Endothelial cell of umbilical vein (primary cell): Measurements from ENCODE around the gene AKAP6. TPM values are rescaled to one million over a fixed set of nuclear protein-coding genes. Genes with fewer than 3 reads are reported as not detected.
A peak's percentile ranks its signal among the peaks of the same experiment; 100 is the strongest.

Experiments used
- BruUV-seq: library from RNA; stranded (reverse); fragments of 400-500 nt; replicated peaks from 2 replicates; lab custom pipeline; 2021; lab: Mats Ljungman, UMichigan
- CTCF ChIA-PET: fragments of 300-600, 350-600 bp; sonication (Branson Sonifier 250); formaldehyde crosslinking; loops from one replicate; lab custom pipeline; 2021; ENCODE audit warnings: antibody characterized with exemption, inconsistent platforms; lab: Charles Lee
- POLR2A ChIA-PET: fragments of 300-600, 350-600 bp; sonication (Branson Sonifier 250); formaldehyde crosslinking; loops from one replicate; lab custom pipeline; 2021; ENCODE audit warnings: antibody characterized with exemption, inconsistent platforms; lab: Charles Lee
- DNase-seq: peaks from one replicate; pipeline ENCODE4 v3.0.0-alpha.2; 2011; ENCODE audit warnings: low read depth, low spot score
- FAIRE-seq: peaks from 2 replicates; lab custom pipeline; 2011; peaks lifted over from hg19 to GRCh38; lab: Jason Lieb, UNC
- H2AFZ ChIP-seq: 2 replicates; pipeline ENCODE4 v1.6.0; 2012; ENCODE audit warnings: low read depth, low read length, control low read depth, inconsistent platforms
- H3K27ac ChIP-seq: 2 replicates; pipeline ENCODE4 v1.5.1; 2011; ENCODE audit warnings: low read depth, mild to moderate bottlenecking, control low read depth, low read length, moderate library complexity; ENCODE audit not compliant: insufficient read depth
- H3K27me3 ChIP-seq, 2 experiments: 2 replicates each; pipeline versions ENCODE4 v1.6.0 to v1.6.1; 2011; ENCODE audit warnings: low read length in 2 of 2, mixed read lengths in 1 of 2; ENCODE audit not compliant: control insufficient read depth in 2 of 2, insufficient read depth in 2 of 2
- H3K36me3 ChIP-seq, 2 experiments: 2 replicates in 1 of 2; 3 replicates in 1 of 2; pipeline ENCODE4 v1.5.1; 2011; ENCODE audit warnings: low read length in 2 of 2, mild to moderate bottlenecking in 1 of 2, moderate library complexity in 1 of 2; ENCODE audit not compliant: control insufficient read depth in 2 of 2, insufficient read depth in 2 of 2; ENCODE audit errors: extremely low read depth in 1 of 2
- H3K4me1 ChIP-seq: 3 replicates; pipeline ENCODE4 v1.5.1; 2011; ENCODE audit warnings: mild to moderate bottlenecking, low read length; ENCODE audit not compliant: control insufficient read depth, insufficient read depth; ENCODE audit errors: extremely low read depth
- H3K4me2 ChIP-seq: 2 replicates; pipeline ENCODE4 v1.6.1; 2011; ENCODE audit warnings: low read length, control low read depth, mixed read lengths; ENCODE audit not compliant: insufficient read depth
- H3K4me3 ChIP-seq, 3 experiments: fragments of 200-600 bp in 1 of 3; sonication (generic), shearing (Covaris generic) in 1 of 3; replicated peaks in 1 of 3; 2 replicates each; pipeline ENCODE4 v1.5.1; 2011 to 2016; ENCODE audit warnings: control low read depth in 3 of 3, low read length in 3 of 3, mild to moderate bottlenecking in 2 of 3, inconsistent platforms in 1 of 3, low read depth in 1 of 3, moderate library complexity in 1 of 3; ENCODE audit not compliant: insufficient read depth in 1 of 3
- H3K79me2 ChIP-seq: 2 replicates; pipeline ENCODE4 v1.6.0; 2012; ENCODE audit warnings: low read length, inconsistent platforms; ENCODE audit not compliant: control insufficient read depth, insufficient read depth
- H3K9ac ChIP-seq: replicated peaks from 2 replicates; pipeline ENCODE3; 2011; ENCODE audit warnings: low read length, control low read depth; ENCODE audit not compliant: insufficient read depth; ENCODE audit errors: extremely low read depth
- H3K9me1 ChIP-seq: replicated peaks from 3 replicates; pipeline ENCODE4 v1.6.0; 2011; ENCODE audit warnings: mild to moderate bottlenecking, low read length; ENCODE audit not compliant: control insufficient read depth, insufficient read depth; ENCODE audit errors: extremely low read depth
- H3K9me3 ChIP-seq: replicated peaks from 2 replicates; pipeline ENCODE4 v1.5.1; 2012; ENCODE audit warnings: low read length, inconsistent platforms; ENCODE audit not compliant: control insufficient read depth, insufficient read depth
- H4K20me1 ChIP-seq: replicated peaks from 2 replicates; pipeline ENCODE3; 2011; ENCODE audit warnings: mild to moderate bottlenecking, low read length; ENCODE audit not compliant: control insufficient read depth, insufficient read depth; ENCODE audit errors: extremely low read depth
- EZH2 ChIP-seq: IDR thresholded peaks from 2 replicates; pipeline ENCODE4 v1.6.1; 2012; ENCODE audit warnings: borderline replicate concordance, low read depth, mild to moderate bottlenecking, moderate library complexity, low read length, inconsistent platforms; ENCODE audit not compliant: severe bottlenecking
- FOS ChIP-seq: IDR thresholded peaks from 2 replicates; pipeline ENCODE4 v1.6.1; 2011; ENCODE audit warnings: mild to moderate bottlenecking, low read length, moderate library complexity, borderline replicate concordance; ENCODE audit not compliant: insufficient read depth
- GATA2 ChIP-seq: IDR thresholded peaks from 2 replicates; pipeline ENCODE4 v1.7.0; 2011; ENCODE audit warnings: low read depth, mild to moderate bottlenecking, moderate library complexity, mixed read lengths, low read length; ENCODE audit not compliant: insufficient read length, insufficient read depth
- JUN ChIP-seq: IDR thresholded peaks from 2 replicates; pipeline ENCODE4 v1.6.1; 2011; ENCODE audit warnings: borderline replicate concordance, low read depth; ENCODE audit not compliant: insufficient read length, insufficient read depth
- MYC ChIP-seq: IDR thresholded peaks from one replicate; pipeline ENCODE4 v1.6.1; 2011; ENCODE audit warnings: mild to moderate bottlenecking, low read depth, low read length
- POLR2A ChIP-seq: IDR thresholded peaks from 2 replicates; pipeline ENCODE4 v1.6.1; 2012; ENCODE audit warnings: low read depth, mild to moderate bottlenecking, control low read depth, low read length
- POLR2AphosphoS5 ChIP-seq: IDR thresholded peaks from 2 replicates; pipeline ENCODE4 v1.6.1; 2012; ENCODE audit warnings: low read depth, mild to moderate bottlenecking, control low read depth, low read length, moderate library complexity; ENCODE audit not compliant: insufficient read depth
- dilution Hi-C: fragments of 300-500 bp; cut with MboI; formaldehyde crosslinking; loops from one replicate; pipeline ENCODE4 v1.15.0; 2019; ENCODE audit warnings: low sequenced_read_pairs; ENCODE audit not compliant: extremely low pct_ligation_motif_present
- intact Hi-C: fragments of 100-400 bp; cut with micrococcal nuclease; formaldehyde crosslinking; loops from one replicate; pipeline ENCODE4 v1.10.0; 2022
- polyA plus RNA-seq, 4 experiments: library from polyadenylated mRNA; depleted of rRNA in 3 of 4; stranded (reverse) in 3 of 4; unstranded in 1 of 4; fragments of >200 nt; gene quantifications; 2 replicates each; pipeline versions ENCODE4 v1.2.1 to v1.2.3, GENCODE V29; 2011 to 2012; ENCODE audit warnings: missing spikeins in 1 of 4
- total RNA-seq: library from RNA; stranded (reverse); gene quantifications from 2 replicates; pipeline ENCODE4 v1.2.3, GENCODE V29; 2021
- TF ChIP-seq, protein P1 (sequence below): IDR thresholded peaks from 2 replicates; pipeline ENCODE4 v1.6.1; 2011; ENCODE audit not compliant: insufficient read depth, insufficient read length
- TF ChIP-seq, protein P2 (sequence below), 2 donors: IDR thresholded peaks; 1 replicate in 1 of 2; 2 replicates in 1 of 2; pipeline ENCODE4 v1.5.1; 2011; ENCODE audit warnings: low read length in 2 of 2, mild to moderate bottlenecking in 2 of 2, moderate library complexity in 2 of 2, control low read depth in 1 of 2, inconsistent platforms in 1 of 2, low read depth in 1 of 2; ENCODE audit not compliant: insufficient read depth in 1 of 2; ENCODE audit errors: extremely low read depth in 1 of 2

Gene AKAP6
- total and polyA plus RNA-seq, 2 donors (not counting 3 experiments of a cell fraction or from before 2014, with no cell fraction given), result 0.03 to 0.49 TPM

GRCh38 chr14:32414808-32415255 lies 85.7 kb downstream of the AKAP6 start:
- no peak for TF ChIP-seq MYC
- TF ChIP-seq, protein P1, sequence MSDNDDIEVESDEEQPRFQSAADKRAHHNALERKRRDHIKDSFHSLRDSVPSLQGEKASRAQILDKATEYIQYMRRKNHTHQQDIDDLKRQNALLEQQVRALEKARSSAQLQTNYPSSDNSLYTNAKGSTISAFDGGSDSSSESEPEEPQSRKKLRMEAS, result no peak
- TF ChIP-seq GATA2, result no peak
- TF ChIP-seq JUN, result peak; percentile 22
- TF ChIP-seq POLR2A, result no peak
- TF ChIP-seq POLR2AphosphoS5, result no peak
- TF ChIP-seq FOS, result peak; percentile 12
- no peak for TF ChIP-seq EZH2
- TF ChIP-seq, protein P2, sequence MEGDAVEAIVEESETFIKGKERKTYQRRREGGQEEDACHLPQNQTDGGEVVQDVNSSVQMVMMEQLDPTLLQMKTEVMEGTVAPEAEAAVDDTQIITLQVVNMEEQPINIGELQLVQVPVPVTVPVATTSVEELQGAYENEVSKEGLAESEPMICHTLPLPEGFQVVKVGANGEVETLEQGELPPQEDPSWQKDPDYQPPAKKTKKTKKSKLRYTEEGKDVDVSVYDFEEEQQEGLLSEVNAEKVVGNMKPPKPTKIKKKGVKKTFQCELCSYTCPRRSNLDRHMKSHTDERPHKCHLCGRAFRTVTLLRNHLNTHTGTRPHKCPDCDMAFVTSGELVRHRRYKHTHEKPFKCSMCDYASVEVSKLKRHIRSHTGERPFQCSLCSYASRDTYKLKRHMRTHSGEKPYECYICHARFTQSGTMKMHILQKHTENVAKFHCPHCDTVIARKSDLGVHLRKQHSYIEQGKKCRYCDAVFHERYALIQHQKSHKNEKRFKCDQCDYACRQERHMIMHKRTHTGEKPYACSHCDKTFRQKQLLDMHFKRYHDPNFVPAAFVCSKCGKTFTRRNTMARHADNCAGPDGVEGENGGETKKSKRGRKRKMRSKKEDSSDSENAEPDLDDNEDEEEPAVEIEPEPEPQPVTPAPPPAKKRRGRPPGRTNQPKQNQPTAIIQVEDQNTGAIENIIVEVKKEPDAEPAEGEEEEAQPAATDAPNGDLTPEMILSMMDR (IDR thresholded peaks at IDR 0.05; ENCODE audit: extremely low read depth in 1 of 2, insufficient read depth in 1 of 2, low read depth in 1 of 2, low read length in 2 of 2), result no peak
- FAIRE-seq, result no peak
- ChIA-PET CTCF (interaction anchor here (1.0 to 2.0 kb wide), 4 partner anchors 47 to 904 kb away, joined by 3 to 9 read pairs (median 4); no protein-coding TSS in a partner anchor), POLR2A (no interaction called here)
- no peaks in the 10 kb centered on the region for H3K79me2 ChIP-seq
- no peaks in the 10 kb centered on the region for H3K36me3 ChIP-seq
- peak overlapping the region; percentile 65 for H3K27ac ChIP-seq
- no peaks in the 10 kb centered on the region for H4K20me1 ChIP-seq
- no peaks in the 10 kb centered on the region for H3K27me3 ChIP-seq
- intact Hi-C loops (loop anchor here (5.0 kb wide), 2 partner anchors 92 to 853 kb away; partner anchors contain the start of gene NUBPL), dilution Hi-C loops (no loop called here)
- no peak overlapping the region for H2AFZ ChIP-seq
- BruUV-seq, result TSS peak; percentile 80
- peak; percentile 9 for DNase-seq
- peak overlapping the region; percentile 57 for H3K4me2 ChIP-seq
- no peak overlapping the region for H3K4me3 ChIP-seq
- no peaks in the 10 kb centered on the region for H3K9me1 ChIP-seq
- no peaks in the 10 kb centered on the region for H3K9me3 ChIP-seq
- H3K4me1 ChIP-seq, result peaks cover 36% of the 10 kb centered on the region
- no peak overlapping the region for H3K9ac ChIP-seq
